NCI-H187 treated with DMSO at 0.1 percent for 48 hours (cell line): Measurements from ENCODE around the gene MTMR12.

Experiments used
- DNase-seq: peaks from one replicate; lab custom pipeline; 2025; lab: John Stamatoyannopoulos, UW

MTMR12 gene

DNA sequence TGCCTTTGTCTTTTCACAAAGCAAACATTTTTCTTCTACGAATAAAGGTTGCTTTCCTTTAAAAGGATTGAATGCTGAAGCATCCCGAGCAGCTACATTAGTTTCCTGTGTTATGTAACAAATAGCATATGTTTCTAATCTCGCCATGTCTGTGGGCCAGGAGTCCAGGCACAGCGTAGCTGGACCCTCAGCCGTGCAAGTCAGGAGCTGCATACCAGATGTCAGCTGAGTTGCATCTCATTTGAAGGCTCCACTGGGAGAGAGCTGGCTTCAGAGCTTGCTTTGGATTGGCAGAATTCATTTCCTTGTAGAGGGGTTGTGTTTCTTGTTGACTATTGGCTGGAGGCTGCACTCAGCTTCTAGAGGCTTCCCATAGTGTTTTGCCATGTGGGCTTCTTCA is 122.6 kb downstream of the MTMR12 start:
- no peak for DNase-seq

GRCh38 chr5:32187675-32188074 is 125.1 kb downstream of the MTMR12 start:
- no peak for DNase-seq

DNA sequence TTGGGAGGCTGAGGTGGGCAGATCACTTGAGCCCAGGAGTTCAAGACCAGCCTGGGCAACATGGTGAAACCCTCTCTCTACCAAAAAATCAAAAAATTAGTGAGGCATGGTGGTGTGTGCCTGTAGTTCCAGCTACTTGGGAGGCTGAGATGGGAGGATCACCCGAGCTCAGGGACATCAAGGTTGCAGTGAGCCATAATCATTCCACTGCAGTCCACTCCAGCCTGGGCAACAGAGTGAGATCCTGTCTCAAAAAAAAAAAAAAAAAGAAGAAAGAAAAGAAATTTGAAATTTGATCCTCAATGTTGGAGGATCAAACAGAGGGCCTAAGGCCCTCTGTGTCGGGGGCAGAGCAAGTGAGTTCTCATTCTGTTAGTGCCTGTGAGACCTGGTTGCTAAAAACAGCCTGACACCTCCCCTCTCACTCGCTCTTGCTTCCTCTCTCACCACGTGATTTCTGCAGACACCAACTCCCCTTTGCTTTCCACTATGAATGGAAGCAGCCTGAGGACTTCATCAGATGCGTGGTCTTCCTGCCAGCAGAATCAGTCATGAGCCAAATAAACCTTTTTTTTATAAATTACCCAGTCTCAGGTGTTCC is 130.2 kb downstream of the MTMR12 start:
- DNase-seq = no peak
